AG09309 (cell line): ENCODE results near the gene PARD6G.

Source experiments
- DNase-seq: peaks from one replicate; pipeline ENCODE4 v3.0.0-alpha.2; 2010; ENCODE audit warnings: low read depth
- H3K4me3 ChIP-seq: 2 replicates; pipeline ENCODE4 v1.5.1; 2011; ENCODE audit warnings: mild to moderate bottlenecking, low read depth, low read length, moderate library complexity; ENCODE audit not compliant: control insufficient read depth
- CTCF ChIP-seq: IDR thresholded peaks from 2 replicates; pipeline ENCODE4 v1.5.1; 2011; ENCODE audit warnings: mild to moderate bottlenecking, low read depth, low read length, inconsistent platforms; ENCODE audit not compliant: insufficient read depth, control insufficient read depth; ENCODE audit errors: missing control alignments

PARD6G gene

GRCh38 chr18:80232710-80233109, 14.6 kb downstream of the PARD6G start:
- DNase-seq: no peak
- TF ChIP-seq CTCF: no peak
- H3K4me3 ChIP-seq: no peak overlapping the region

GRCh38 chr18:80232030-80232429, 15.3 kb downstream of the PARD6G start:
- no peak for DNase-seq
- TF ChIP-seq CTCF: no peak
- no peak overlapping the region for H3K4me3 ChIP-seq

- no peak for DNase-seq
- no peak overlapping the region for H3K4me3 ChIP-seq
- no peak for TF ChIP-seq CTCF
Observed at GRCh38 chr18:80231616-80232015, 15.7 kb downstream of the PARD6G start.

GRCh38 chr18:80231151-80231550, 16.2 kb downstream of the PARD6G start:
- no peak for TF ChIP-seq CTCF
- DNase-seq: no peak
- no peak overlapping the region for H3K4me3 ChIP-seq

GRCh38 chr18:80229766-80230745, 17.3 kb downstream of the PARD6G start:
- no peak overlapping the region for H3K4me3 ChIP-seq
- no peak for DNase-seq
- no peak for TF ChIP-seq CTCF

GRCh38 chr18:80229363-80229762, 18.0 kb downstream of the PARD6G start:
- no peak overlapping the region for H3K4me3 ChIP-seq
- no peak for DNase-seq
- TF ChIP-seq CTCF: no peak
